Stimulated activated naive B cell treated with anti-CD40 and anti-IgM and Interleukin-4, amounts not matched to agents 10 μg/mL and 1 μg/mL and 100 μg/mL, for 72 hours (primary cell): Measurements from ENCODE around the gene TECTA.
A peak's percentile ranks its signal among the peaks of the same experiment; 100 is the strongest.
"Not testable (repeated sequence)": the region's sequence is repeated elsewhere in the genome, so short reads cannot be mapped to it uniquely, and the experiment has no call there.

Source experiments
- ATAC-seq, 2 donors: fragments of 150-1000 bp; cut with Tn5 transposase; replicated peaks; 2 replicates each; pipeline ENCODE4 v1.10.0; 2021; ENCODE audit warnings: moderate library complexity in 1 of 2
- DNase-seq: peaks from one replicate; pipeline ENCODE4 v3.0.0; 2021
- H3K27ac Mint-ChIP-seq: one replicate; pipeline ENCODE4 v1.8.0; 2022; ENCODE audit warnings: mild to moderate bottlenecking, mixed read lengths
- H3K27me3 Mint-ChIP-seq, 2 donors: one replicate each; pipeline ENCODE4 v1.8.0; 2022; ENCODE audit warnings: mixed read lengths in 2 of 2
- H3K36me3 Mint-ChIP-seq, 2 donors: one replicate each; pipeline ENCODE4 v1.8.0; 2022; ENCODE audit warnings: mixed read lengths in 2 of 2, mild to moderate bottlenecking in 1 of 2
- H3K4me1 Mint-ChIP-seq, 2 donors: one replicate each; pipeline ENCODE4 v1.8.0; 2022; ENCODE audit warnings: mixed read lengths in 2 of 2, mild to moderate bottlenecking in 1 of 2
- H3K4me3 Mint-ChIP-seq, 2 donors: one replicate each; pipeline ENCODE4 v1.8.0; 2022; ENCODE audit warnings: mild to moderate bottlenecking in 2 of 2, mixed read lengths in 2 of 2, moderate library complexity in 1 of 2
- H3K9me3 Mint-ChIP-seq, 2 donors: one replicate each; pipeline ENCODE4 v1.8.0; 2022; ENCODE audit warnings: mixed read lengths in 2 of 2, mild to moderate bottlenecking in 1 of 2

Gene TECTA

DNA sequence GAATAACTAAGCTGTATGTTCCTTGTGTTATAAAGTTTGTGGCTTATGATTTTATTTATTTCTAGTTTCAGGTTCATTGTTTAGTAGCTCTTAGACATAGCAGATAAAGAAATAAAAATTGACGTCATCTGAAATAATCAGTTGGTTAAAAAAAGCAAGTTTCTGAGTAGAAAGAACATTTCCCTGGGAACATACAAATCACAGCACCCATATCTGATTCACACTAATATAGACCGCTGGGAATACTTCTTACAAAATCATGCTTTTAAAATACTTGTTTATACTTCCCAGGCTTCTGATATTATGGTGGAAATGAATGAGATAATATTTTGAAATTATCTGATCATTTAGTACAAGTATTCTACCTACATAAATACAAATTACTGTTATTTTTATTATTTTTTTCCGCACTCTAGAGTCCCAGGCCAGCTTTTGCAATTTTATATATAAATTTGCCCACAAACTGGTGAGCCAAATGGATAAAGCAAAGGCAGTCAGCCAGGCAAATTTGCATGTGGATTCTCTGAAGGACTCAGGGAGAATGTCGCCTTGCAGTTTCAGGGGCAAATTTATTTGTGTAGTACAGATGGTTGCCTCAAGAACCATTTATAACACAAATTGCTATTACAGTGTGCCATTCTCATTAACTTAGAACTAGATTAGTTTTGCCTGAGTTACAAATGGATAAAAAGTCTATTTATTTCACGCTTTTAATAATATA, 128.6 kb downstream of the TECTA start:
- DNase-seq: no peak
- H3K27ac Mint-ChIP-seq: no peak overlapping the region
- no peak for ATAC-seq
- no peaks in the 10 kb centered on the region for H3K4me1 Mint-ChIP-seq
- H3K9me3 Mint-ChIP-seq: no peaks in the 10 kb centered on the region
- H3K36me3 Mint-ChIP-seq: no peaks in the 10 kb centered on the region
- H3K27me3 Mint-ChIP-seq: peaks cover 27 to 45% of the 10 kb centered on the region in 2 donors
- no peak overlapping the region for H3K4me3 Mint-ChIP-seq

DNA sequence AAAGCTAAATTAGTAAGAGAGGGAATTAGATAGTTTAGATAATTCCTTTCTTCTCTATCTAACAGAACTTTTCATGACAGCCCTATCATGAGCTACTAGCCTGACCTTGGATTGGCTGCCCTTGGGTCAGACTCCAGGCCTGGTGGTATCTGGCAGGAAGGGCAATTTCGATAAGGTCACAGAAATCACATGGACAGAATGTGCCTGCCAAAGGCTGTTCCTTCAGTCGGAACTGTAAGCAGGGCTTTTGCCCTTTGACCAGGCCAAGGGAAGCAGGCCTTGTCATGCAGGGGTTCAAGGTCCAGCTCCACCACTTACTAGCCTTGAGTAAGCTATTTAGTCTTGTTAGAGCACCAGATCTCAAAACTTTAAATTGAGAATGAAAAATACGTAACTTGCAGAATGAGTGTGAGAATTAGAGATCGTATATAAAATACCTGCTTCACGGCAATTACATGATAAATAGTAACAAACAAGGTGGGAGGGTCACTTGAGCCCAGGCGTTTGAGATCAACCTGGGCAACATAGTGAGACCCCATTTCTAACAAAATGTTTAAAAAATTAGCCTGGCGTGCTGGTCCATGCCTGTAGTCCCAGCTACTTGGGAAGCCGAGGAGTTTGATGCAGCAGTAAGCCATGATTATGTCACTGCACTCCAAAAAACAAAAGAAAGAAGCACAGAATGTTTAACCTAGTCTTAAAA, 130.7 kb downstream of the TECTA start:
- DNase-seq (no peak), ATAC-seq (no peak)
- Mint-ChIP-seq H3K4me3 (no peak overlapping the region), H3K36me3 (no peaks in the 10 kb centered on the region), H3K4me1 (peaks cover 0 to 2% of the 10 kb centered on the region in 2 donors), H3K27ac (no peak overlapping the region), H3K9me3 (no peaks in the 10 kb centered on the region), H3K27me3 (peaks cover 27 to 50% of the 10 kb centered on the region in 2 donors)

DNA sequence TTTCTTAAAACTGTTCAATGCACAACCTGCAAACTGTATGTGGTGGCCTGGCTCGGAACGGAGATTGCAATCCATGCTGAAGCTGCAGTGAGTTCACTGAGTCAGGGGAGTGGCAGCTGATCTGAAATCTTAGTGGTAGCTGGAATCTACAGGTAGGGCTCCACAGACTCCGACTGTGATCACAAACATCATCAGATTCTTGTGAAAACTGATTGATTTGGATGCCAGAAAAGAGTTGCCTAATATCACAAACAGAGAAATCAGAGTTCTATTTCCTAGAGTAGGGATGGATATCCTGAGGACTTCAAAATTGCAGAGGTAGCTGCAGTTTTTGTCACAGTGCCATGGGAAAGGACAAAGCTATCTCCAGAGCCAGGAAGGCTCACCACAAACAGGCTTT, 134.0 kb downstream of the TECTA start:
- H3K4me3 Mint-ChIP-seq: no peak overlapping the region

DNA sequence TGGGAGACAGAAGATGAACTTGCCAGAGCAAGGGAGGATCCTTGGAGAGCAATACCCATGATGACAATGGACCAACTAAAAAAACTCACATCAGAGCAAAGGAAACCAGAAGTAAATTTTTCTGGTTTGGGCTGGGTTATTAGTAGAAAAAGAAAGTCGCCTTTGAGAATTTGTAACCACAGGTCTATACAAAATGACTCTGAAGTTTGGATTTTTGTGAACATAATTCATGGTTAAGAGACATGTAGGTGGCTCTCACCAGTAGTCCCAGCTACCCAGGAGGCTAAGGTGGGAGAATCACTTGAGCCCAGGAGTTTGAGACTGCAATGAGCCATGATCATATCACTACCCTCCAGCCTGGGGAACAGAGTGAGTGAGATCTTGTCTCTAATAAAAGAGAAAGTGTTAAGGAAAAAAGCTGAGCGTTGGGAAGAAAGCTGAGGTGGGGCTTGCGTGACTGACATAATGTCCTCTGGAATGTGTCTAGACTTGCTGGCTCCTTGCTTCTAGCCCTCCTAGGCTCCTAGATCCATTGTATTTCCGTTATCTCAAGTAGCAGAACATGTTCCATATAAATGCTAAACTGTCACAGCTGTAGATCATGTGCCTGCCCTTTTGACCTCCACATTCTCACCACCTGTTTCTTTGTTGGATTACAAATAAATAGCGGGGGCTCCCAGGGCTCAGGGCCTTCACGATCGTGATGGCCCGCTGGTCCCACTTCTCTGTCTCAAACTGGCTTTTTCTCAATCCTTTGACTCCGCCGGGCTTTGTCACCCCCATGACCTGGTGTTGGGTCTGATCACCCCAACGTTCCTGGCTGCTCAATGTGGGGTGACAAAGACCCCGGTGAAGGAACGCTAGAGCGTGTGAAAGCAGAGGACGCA, 135.3 kb downstream of the TECTA start:
- H3K4me1 Mint-ChIP-seq: peaks cover 0 to 7% of the 10 kb centered on the region in 2 donors
- H3K36me3 Mint-ChIP-seq: no peaks in the 10 kb centered on the region
- ATAC-seq (no peak), DNase-seq (no peak)
- no peak overlapping the region for H3K27ac Mint-ChIP-seq
- H3K27me3 Mint-ChIP-seq: peaks cover 18 to 36% of the 10 kb centered on the region in 2 donors
- H3K4me3 Mint-ChIP-seq: peak overlapping the region in 1 of 2 donors; percentile 5
- no peaks in the 10 kb centered on the region for H3K9me3 Mint-ChIP-seq

More for the DNA sequence above, 134.0 kb downstream of the TECTA start:
- Mint-ChIP-seq H3K9me3 (no peaks in the 10 kb centered on the region), H3K36me3 (no peaks in the 10 kb centered on the region), H3K27ac (no peak overlapping the region), H3K27me3 (peaks cover 24 to 43% of the 10 kb centered on the region in 2 donors), H3K4me1 (peaks cover 0 to 7% of the 10 kb centered on the region in 2 donors)
- ATAC-seq: no peak
- no peak for DNase-seq

DNA sequence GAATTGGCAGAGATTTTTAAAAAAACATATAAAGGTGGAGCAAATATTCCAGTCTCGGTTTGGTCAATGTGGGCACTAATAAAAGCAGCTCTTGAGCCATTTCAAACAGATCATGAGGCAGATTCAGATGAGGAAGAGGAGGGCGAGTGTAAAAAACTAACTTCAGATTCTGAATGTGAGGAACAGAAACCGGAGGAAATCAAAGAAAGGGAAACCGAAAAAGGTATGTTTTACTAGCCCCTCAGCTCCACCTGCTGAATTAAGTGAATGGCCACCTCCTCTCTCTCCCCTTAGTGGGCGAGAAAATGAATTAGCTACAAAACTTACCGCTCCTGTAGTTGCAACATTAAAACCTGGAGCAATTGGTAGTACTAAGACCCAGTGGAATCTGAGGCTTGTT, 136.2 kb downstream of the TECTA start:
- not testable (repeated sequence) for H3K9me3 Mint-ChIP-seq, DNase-seq, H3K4me1 Mint-ChIP-seq, H3K36me3 Mint-ChIP-seq, ATAC-seq
- H3K4me3 Mint-ChIP-seq: peak overlapping the region in 1 of 2 donors; percentile 5
- H3K27ac Mint-ChIP-seq: peak overlapping the region; percentile 7
- H3K27me3 Mint-ChIP-seq: peaks cover 13 to 31% of the 10 kb centered on the region in 2 donors

DNA sequence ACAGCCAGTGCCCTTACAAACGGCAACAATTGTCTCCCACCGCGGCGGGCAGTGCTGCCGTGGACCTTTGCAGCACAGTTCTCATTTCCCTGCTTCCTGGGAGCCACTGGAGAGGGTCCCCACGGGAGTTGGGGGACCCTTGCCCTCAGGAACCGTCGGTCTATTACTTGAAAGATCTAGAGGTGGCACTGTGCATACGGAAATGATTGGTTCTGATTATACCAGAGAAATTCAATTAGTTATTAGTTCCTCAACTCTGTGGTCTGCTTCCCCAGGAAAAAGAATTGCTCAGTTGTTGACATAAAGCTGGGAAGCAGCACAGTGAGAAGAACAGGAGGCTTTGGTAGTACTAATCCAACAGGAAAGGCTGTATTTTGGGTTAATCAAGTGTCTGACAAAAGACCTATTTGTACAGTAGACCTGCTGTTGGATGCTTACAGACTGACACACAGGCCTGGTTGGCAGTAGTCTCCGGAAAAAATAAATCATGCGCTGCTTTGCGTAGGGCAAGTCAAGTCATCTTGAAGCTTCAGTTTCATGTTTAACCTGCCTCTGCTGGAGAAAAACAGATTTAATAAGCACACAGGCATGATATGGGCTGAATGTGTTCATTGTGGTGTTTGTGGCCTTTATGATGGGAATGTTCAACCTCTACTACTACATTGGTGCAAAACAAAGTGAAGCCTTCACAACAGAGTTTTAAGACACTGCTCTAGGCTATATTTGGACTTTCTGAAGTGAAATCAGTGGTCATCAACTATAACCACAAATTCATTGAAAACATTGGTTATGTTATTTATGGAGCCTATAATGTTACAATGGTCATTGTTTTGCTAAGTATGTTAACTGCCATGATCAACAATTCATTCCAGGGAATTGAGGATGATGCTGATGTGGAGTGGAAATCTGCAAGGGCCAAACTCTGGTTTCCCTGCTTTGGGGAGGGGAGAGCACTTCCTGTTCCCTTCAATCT, 136.9 kb downstream of the TECTA start:
- no peak overlapping the region for H3K4me3 Mint-ChIP-seq
- H3K36me3 Mint-ChIP-seq: no peaks in the 10 kb centered on the region
- no peak for DNase-seq
- peaks cover 13 to 31% of the 10 kb centered on the region in 2 donors for H3K27me3 Mint-ChIP-seq
- no peaks in the 10 kb centered on the region for H3K9me3 Mint-ChIP-seq
- H3K4me1 Mint-ChIP-seq: peaks cover 0 to 7% of the 10 kb centered on the region in 2 donors
- no peak for ATAC-seq
- no peak overlapping the region for H3K27ac Mint-ChIP-seq

DNA sequence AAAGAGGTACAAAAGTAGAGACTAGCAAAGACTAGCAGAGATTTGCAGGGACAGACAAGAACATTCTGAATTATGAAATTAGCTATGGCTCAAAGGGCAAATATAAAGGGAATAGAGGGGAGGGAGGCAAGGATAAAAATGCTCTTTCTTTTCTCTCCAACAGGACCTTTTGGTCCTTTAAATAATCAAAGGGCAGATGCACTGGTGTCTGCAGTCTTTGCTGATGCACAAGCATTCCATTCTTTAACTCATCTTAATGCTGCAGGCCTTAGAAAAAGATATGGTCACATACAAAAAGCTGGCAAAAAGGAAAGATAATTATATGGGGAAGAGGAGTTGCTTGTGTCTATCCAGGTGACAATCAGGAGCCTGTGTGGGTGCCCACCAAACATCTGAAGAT, 137.9 kb downstream of the TECTA start:
- Mint-ChIP-seq H3K9me3 (no peaks in the 10 kb centered on the region), H3K4me1 (peaks cover 0 to 7% of the 10 kb centered on the region in 2 donors), H3K27me3 (peaks cover 13 to 31% of the 10 kb centered on the region in 2 donors), H3K4me3 (no peak overlapping the region), H3K27ac (no peak overlapping the region), H3K36me3 (no peaks in the 10 kb centered on the region)
- DNase-seq: no peak
- no peak for ATAC-seq

DNA sequence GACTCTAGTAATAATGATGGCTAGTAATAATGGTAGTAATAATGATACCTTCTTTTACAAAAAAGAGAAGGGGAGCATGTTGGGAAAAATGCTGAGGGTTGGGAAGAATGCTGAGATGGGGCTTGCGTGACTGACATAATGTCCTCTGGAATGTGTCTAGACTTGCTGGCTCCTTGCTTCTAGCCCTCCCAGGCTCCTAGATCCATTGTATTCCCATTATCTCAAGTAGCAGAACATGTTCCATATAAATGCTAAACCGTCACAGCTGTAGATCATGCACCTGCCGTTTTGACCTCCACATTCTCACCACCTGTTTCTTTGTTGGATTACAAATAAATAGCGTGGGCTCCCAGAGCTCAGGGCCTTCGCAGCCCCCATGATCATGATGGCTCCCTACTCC, 139.0 kb downstream of the TECTA start:
- not testable (repeated sequence) for ATAC-seq, H3K27ac Mint-ChIP-seq, H3K36me3 Mint-ChIP-seq, H3K9me3 Mint-ChIP-seq, DNase-seq, H3K4me1 Mint-ChIP-seq, H3K4me3 Mint-ChIP-seq
- peaks cover 7 to 23% of the 10 kb centered on the region in 2 donors for H3K27me3 Mint-ChIP-seq

DNA sequence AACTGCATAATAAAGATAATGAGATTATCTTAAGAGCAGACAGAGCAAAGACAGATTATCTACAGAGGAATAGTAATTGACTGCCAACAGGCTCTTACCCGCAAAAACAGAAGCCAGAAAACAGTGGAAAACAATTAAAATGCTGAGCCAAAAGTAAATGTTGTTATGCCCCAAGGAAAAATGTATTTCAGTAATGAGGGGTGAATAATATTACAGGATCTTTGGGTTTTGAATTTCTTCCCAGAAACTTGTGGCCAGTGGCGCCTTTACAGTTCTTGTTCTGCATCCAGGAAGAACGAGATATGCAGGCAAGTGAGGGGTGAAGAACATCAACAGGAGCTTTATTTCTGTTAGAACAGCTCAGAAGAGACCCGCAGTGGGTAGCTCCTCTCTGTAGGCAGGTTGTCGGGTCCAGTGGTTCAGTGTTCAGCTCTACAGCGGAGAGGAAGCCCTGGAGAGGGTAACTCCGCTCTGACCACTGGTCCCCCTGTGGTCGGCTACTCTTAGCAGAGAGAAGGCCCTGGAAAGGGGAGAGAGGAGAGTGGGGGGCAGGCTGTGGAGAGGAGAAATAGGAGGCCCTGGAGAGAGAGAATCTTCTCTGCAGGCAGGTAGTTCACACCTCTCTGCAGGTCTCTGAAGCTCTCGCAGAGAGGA, 139.7 kb downstream of the TECTA start:
- H3K4me3 Mint-ChIP-seq: no peak overlapping the region
- no peak overlapping the region for H3K27ac Mint-ChIP-seq
- DNase-seq (no peak), ATAC-seq (no peak)
- no peaks in the 10 kb centered on the region for H3K36me3 Mint-ChIP-seq
- peaks cover 3 to 18% of the 10 kb centered on the region in 2 donors for H3K27me3 Mint-ChIP-seq
- H3K4me1 Mint-ChIP-seq: peaks cover 0 to 7% of the 10 kb centered on the region in 2 donors
- no peaks in the 10 kb centered on the region for H3K9me3 Mint-ChIP-seq
